SK-N-SH (cell line): ENCODE measurements around the gene DDA1. TPM values are rescaled to one million over a fixed set of nuclear protein-coding genes. Genes with fewer than 3 reads are reported as not detected.

Source experiments
- CTCF ChIA-PET: fragments of 300-600, 350-600 bp; formaldehyde crosslinking; extraction: SDS; loops from one replicate; lab custom pipeline; 2021; lab: Yijun Ruan, JAX
- POLR2A ChIA-PET: fragments of 350-600 bp; sonication (Branson Sonifier 250); formaldehyde crosslinking; extraction: SDS; loops from one replicate; lab custom pipeline; 2020; ENCODE audit warnings: antibody characterized with exemption, inconsistent platforms; lab: Yijun Ruan, JAX
- DNase-seq: peaks from one replicate; pipeline ENCODE4 v3.0.0; 2012
- H2AFZ ChIP-seq: fragments of 200-600 bp; sonication (generic); 2 replicates; pipeline ENCODE4 v1.8.1; 2016; ENCODE audit warnings: antibody characterized with exemption, mild to moderate bottlenecking, low read depth
- H3F3A ChIP-seq: fragments of 200-600 bp; sonication (generic); replicated peaks from 2 replicates; pipeline ENCODE3; 2016; ENCODE audit warnings: antibody characterized with exemption, mild to moderate bottlenecking; ENCODE audit not compliant: insufficient read depth
- H3K27ac ChIP-seq, 2 experiments: fragments of 200-500 bp in 1 of 2; fragments of 200-600 bp in 1 of 2; sonication (Bioruptor generic) in 1 of 2; sonication (generic), shearing (Covaris generic) in 1 of 2; 2 replicates each; pipeline versions ENCODE4 v1.5.1 to v1.6.1; 2014 to 2016; ENCODE audit warnings: low read depth in 2 of 2, inconsistent platforms in 1 of 2, low read length in 1 of 2, mild to moderate bottlenecking in 1 of 2, mixed read lengths in 1 of 2
- H3K27me3 ChIP-seq: fragments of 200-600 bp; sonication (generic), shearing (Covaris generic); 2 replicates; pipeline ENCODE4 v1.6.1; 2016; ENCODE audit warnings: mixed run types; ENCODE audit not compliant: insufficient read depth
- H3K36me3 ChIP-seq, 2 experiments: fragments of 200-500 bp in 1 of 2; fragments of 200-600 bp in 1 of 2; sonication (Bioruptor generic) in 1 of 2; sonication (generic) in 1 of 2; replicated peaks in 1 of 2; 2 replicates each; pipeline versions ENCODE3 to v1.5.1; 2014 to 2016; ENCODE audit warnings: low read length in 1 of 2, mild to moderate bottlenecking in 1 of 2; ENCODE audit not compliant: insufficient read depth in 2 of 2, control insufficient read depth in 1 of 2
- H3K4me1 ChIP-seq, 2 experiments: fragments of 200-500 bp in 1 of 2; fragments of 200-600 bp in 1 of 2; sonication (Bioruptor generic) in 1 of 2; sonication (generic), shearing (Covaris generic) in 1 of 2; 2 replicates each; pipeline versions ENCODE4 v1.5.1 to v1.6.1; 2014 to 2016; ENCODE audit warnings: low read depth in 1 of 2, low read length in 1 of 2, mixed run types in 1 of 2; ENCODE audit not compliant: insufficient read depth in 2 of 2, control insufficient read depth in 1 of 2
- H3K4me2 ChIP-seq: fragments of 200-600 bp; sonication (generic), shearing (Covaris generic); 2 replicates; pipeline ENCODE4 v1.6.1; 2017; ENCODE audit warnings: mixed run types
- H3K4me3 ChIP-seq, 2 experiments: fragments of 200-500 bp in 1 of 2; fragments of 200-600 bp in 1 of 2; sonication (Bioruptor generic) in 1 of 2; sonication (generic), shearing (Covaris generic) in 1 of 2; 2 replicates each; pipeline versions ENCODE4 v1.5.1 to v1.8.1; 2014 to 2016; ENCODE audit warnings: low read depth in 2 of 2, inconsistent platforms in 1 of 2, low read length in 1 of 2, mild to moderate bottlenecking in 1 of 2, mixed read lengths in 1 of 2, moderate library complexity in 1 of 2
- H3K79me2 ChIP-seq: fragments of 200-600 bp; sonication (generic); 2 replicates; pipeline ENCODE4 v1.8.1; 2017; ENCODE audit warnings: mild to moderate bottlenecking; ENCODE audit not compliant: insufficient read depth
- H3K9ac ChIP-seq: fragments of 200-600 bp; sonication (generic); 2 replicates; pipeline ENCODE4 v1.6.1; 2017; ENCODE audit warnings: mixed run types
- H3K9me2 ChIP-seq: fragments of 200-600 bp; sonication (generic); 2 replicates; pipeline ENCODE4 v1.6.1; 2017; ENCODE audit warnings: mixed run types
- H3K9me3 ChIP-seq: fragments of 200-600 bp; sonication (generic); 2 replicates; pipeline ENCODE4 v1.6.1; 2017; ENCODE audit warnings: mixed run types, mild to moderate bottlenecking, moderate library complexity
- H4K20me1 ChIP-seq: fragments of 200-600 bp; sonication (generic); 2 replicates; pipeline ENCODE4 v1.6.1; 2017; ENCODE audit warnings: mild to moderate bottlenecking, mixed run types; ENCODE audit not compliant: insufficient read depth
- CHD2 ChIP-seq: fragments of 150-350 bp; IDR thresholded peaks from 2 replicates; pipeline ENCODE4 v1.6.1; 2018; ENCODE audit warnings: low read length; ENCODE audit not compliant: partially characterized antibody
- ELF1 ChIP-seq: IDR thresholded peaks from 2 replicates; pipeline ENCODE4 v1.4.0; 2012
- FOSL2 ChIP-seq: IDR thresholded peaks from 2 replicates; pipeline ENCODE4 v1.4.0; 2012; ENCODE audit warnings: low read depth, mild to moderate bottlenecking, moderate library complexity, borderline replicate concordance
- GABPA ChIP-seq: IDR thresholded peaks from 2 replicates; pipeline ENCODE4 v1.4.0; 2012; ENCODE audit warnings: low read depth, mild to moderate bottlenecking
- MEF2A ChIP-seq: IDR thresholded peaks from 2 replicates; pipeline ENCODE4 v1.4.0; 2012; ENCODE audit warnings: low read depth, borderline replicate concordance
- NFIC ChIP-seq: IDR thresholded peaks from 2 replicates; pipeline ENCODE4 v1.4.0; 2012; ENCODE audit warnings: borderline replicate concordance
- RFX5 ChIP-seq: IDR thresholded peaks from 2 replicates; pipeline ENCODE4 v1.6.1; 2012; ENCODE audit warnings: mild to moderate bottlenecking, improper control_type of control experiment, low read length
- SMC3 ChIP-seq: IDR thresholded peaks from 2 replicates; pipeline ENCODE4 v1.6.1; 2012; ENCODE audit warnings: low read depth, low read length, improper control_type of control experiment
- TAF1 ChIP-seq: IDR thresholded peaks from 2 replicates; pipeline ENCODE4 v1.6.1; 2012; ENCODE audit warnings: low read depth, mild to moderate bottlenecking, low read length, moderate library complexity, borderline replicate concordance
- TCF12 ChIP-seq: IDR thresholded peaks from 2 replicates; pipeline ENCODE4 v1.4.0; 2012
- TEAD4 ChIP-seq: IDR thresholded peaks from 2 replicates; pipeline ENCODE4 v1.4.0; 2012; ENCODE audit warnings: mild to moderate bottlenecking, borderline replicate concordance; ENCODE audit not compliant: insufficient read depth
- WGBS: methylation state at CpG from one replicate; pipeline ENCODE4 v1.1.6; 2017; ENCODE audit warnings: low lambda C conversion rate; 5-methylcytosine and 5-hydroxymethylcytosine counted together
- polyA plus RNA-seq, 3 experiments: library from polyadenylated mRNA; depleted of rRNA; stranded (reverse); fragments of >200 nt; gene quantifications; 2 replicates each; pipeline ENCODE4 v1.2.3, GENCODE V29; 2012
- TF ChIP-seq, protein P1 (sequence below): IDR thresholded peaks from 2 replicates; pipeline ENCODE4 v1.4.0; 2012; ENCODE audit warnings: low read depth
- TF ChIP-seq, protein P2 (sequence below): IDR thresholded peaks from 2 replicates; pipeline ENCODE4 v1.6.1; 2012; ENCODE audit warnings: mild to moderate bottlenecking, low read depth, low read length, moderate library complexity
- TF ChIP-seq, protein P3 (sequence below): IDR thresholded peaks from 2 replicates; pipeline ENCODE4; 2012

DDA1 gene
- polyA plus RNA-seq, 1 of the 3 experiments (the other 2 are of a cell fraction), result 135 TPM

DNA sequence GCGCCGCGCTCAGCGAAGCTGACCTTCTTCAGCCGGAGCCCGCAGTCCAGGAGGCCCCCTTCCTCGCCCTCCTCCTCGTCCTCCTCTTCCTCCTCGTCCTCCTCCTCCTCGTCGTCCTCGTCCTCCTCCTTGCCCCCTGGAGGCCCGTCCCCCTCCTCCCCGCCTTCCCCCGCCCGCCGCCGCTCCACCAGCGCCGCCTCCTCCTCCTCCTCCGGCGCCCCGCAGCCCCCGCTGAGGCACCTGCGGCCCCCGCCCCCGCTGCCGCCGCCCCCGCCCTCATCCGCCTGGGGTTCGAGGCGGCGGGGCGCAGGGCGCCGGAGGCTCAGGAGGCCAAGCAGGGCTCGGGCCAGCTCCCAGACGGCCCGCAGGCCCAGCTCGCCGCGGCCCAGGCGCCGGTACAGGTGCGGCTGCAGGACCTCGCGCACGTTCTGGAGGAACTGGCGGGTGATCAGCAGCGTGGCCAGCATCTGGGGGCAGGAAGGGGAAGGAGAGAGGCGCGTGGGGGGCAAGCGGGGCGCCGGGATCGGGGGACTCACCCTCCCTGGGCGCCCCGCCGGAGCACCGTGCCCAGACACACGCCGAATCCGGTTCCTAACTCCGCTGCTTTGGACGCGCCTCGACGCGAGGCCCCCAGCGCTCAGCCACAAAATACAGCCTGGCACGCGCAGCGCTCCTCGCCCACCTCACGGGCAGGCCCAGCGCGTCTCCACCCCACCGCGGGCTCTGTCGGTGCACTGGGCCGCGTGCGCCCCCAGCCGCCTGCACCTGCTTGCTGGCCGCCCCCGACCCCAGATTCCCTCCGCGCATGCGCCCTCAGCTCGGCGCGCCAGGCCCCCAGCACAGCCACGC, 19.4 kb downstream of the DDA1 start (continued):
- TF ChIP-seq, protein P1, sequence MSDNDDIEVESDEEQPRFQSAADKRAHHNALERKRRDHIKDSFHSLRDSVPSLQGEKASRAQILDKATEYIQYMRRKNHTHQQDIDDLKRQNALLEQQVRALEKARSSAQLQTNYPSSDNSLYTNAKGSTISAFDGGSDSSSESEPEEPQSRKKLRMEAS, result no peak
- TF ChIP-seq TCF12 (no peak), RFX5 (no peak), TAF1 (no peak), FOSL2 (no peak)
- TF ChIP-seq, protein P2, sequence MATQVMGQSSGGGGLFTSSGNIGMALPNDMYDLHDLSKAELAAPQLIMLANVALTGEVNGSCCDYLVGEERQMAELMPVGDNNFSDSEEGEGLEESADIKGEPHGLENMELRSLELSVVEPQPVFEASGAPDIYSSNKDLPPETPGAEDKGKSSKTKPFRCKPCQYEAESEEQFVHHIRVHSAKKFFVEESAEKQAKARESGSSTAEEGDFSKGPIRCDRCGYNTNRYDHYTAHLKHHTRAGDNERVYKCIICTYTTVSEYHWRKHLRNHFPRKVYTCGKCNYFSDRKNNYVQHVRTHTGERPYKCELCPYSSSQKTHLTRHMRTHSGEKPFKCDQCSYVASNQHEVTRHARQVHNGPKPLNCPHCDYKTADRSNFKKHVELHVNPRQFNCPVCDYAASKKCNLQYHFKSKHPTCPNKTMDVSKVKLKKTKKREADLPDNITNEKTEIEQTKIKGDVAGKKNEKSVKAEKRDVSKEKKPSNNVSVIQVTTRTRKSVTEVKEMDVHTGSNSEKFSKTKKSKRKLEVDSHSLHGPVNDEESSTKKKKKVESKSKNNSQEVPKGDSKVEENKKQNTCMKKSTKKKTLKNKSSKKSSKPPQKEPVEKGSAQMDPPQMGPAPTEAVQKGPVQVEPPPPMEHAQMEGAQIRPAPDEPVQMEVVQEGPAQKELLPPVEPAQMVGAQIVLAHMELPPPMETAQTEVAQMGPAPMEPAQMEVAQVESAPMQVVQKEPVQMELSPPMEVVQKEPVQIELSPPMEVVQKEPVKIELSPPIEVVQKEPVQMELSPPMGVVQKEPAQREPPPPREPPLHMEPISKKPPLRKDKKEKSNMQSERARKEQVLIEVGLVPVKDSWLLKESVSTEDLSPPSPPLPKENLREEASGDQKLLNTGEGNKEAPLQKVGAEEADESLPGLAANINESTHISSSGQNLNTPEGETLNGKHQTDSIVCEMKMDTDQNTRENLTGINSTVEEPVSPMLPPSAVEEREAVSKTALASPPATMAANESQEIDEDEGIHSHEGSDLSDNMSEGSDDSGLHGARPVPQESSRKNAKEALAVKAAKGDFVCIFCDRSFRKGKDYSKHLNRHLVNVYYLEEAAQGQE, result no peak

DNA sequence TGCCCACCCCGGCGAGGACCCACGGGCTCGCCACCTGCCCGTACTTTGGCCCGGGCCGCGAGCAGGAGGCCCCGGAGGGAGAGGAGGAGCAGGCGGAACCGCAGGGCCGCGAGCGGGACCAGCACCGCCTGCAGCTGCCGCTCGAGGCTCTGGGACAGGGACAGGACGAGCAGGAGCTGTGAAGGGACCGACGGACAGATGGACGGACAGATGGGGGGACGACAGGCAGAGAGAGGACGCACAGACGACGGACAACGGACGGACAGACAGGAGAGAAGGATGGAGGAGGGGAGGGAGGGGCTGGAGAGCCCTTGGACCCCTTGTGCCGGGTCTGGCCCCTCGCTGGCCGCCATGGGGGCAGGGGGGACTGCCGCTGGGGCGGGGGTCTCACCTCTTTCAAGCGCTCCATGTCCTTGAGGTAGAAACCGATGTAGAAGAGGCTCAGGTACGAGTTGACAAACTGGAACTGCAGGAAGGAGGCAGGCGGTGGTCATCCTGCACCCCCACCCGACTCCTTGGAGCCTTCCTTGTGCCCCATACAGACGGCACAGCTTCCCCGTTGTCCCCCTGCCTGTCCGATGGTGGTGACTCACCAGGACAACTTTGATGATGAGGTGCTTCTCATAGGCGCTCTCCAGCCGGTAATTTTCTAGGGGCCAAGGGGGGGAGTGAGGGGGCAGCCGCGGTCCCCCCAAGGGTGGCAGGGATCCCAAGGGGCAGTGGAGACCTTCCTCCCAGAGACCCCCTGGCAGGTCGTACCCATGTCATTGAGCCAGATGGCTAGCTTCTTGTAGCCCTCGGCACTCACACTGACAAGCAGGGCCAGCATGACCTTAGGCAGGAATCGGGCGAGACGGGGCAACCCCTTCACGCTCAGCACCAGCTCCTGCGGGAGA, 20.3 kb downstream of the DDA1 start:
- ChIA-PET CTCF (no interaction called here), POLR2A (interaction anchor here (0.5 to 1.3 kb wide), 2 partner anchors 17 to 617 kb away, joined by 3 to 4 read pairs; no protein-coding TSS in a partner anchor)
- no peak for TF ChIP-seq ELF1
- TF ChIP-seq, protein P2, result no peak
- no peak for TF ChIP-seq GABPA
- no peak for TF ChIP-seq TEAD4
- TF ChIP-seq NFIC, result no peak
- TF ChIP-seq CHD2, result no peak
- TF ChIP-seq MEF2A, result no peak
- TF ChIP-seq, protein P3, sequence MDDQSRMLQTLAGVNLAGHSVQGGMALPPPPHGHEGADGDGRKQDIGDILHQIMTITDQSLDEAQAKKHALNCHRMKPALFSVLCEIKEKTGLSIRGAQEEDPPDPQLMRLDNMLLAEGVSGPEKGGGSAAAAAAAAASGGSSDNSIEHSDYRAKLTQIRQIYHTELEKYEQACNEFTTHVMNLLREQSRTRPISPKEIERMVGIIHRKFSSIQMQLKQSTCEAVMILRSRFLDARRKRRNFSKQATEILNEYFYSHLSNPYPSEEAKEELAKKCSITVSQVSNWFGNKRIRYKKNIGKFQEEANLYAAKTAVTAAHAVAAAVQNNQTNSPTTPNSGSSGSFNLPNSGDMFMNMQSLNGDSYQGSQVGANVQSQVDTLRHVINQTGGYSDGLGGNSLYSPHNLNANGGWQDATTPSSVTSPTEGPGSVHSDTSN, result no peak
- no peak for TF ChIP-seq SMC3
- DNase-seq, result no peak
- Histone ChIP-seq H3K27ac (no peak overlapping the region), H3K9me3 (no peaks in the 10 kb centered on the region), H3F3A (peaks cover 2% of the 10 kb centered on the region), H2AFZ (no peak overlapping the region), H3K27me3 (no peaks in the 10 kb centered on the region), H3K4me2 (no peak overlapping the region), H3K36me3 (peaks cover 0 to 10% of the 10 kb centered on the region in 2 experiments), H3K9me2 (no peaks in the 10 kb centered on the region), H3K4me1 (peaks cover 0 to 12% of the 10 kb centered on the region in 2 experiments; a peak in 1 of 4 replicates), H4K20me1 (no peaks in the 10 kb centered on the region), H3K79me2 (no peaks in the 10 kb centered on the region), H3K9ac (no peak overlapping the region), H3K4me3 (no peak overlapping the region)
- WGBS, result 93% methylated on average over 36 of the region's 51 CpGs
